Parathyroid adenoma (tissue), 2 donors: Measurements from ENCODE around the gene HECW1.
A peak's percentile ranks its signal among the peaks of the same experiment; 100 is the strongest.

ENCODE experiments used
- H2AFZ ChIP-seq: fragments of 300-600 bp; sonication (generic); one replicate; pipeline ENCODE4 v1.7.0; 2017; ENCODE audit warnings: antibody characterized with exemption, mild to moderate bottlenecking
- H3K27ac ChIP-seq: fragments of 300-600 bp; sonication (generic); one replicate; pipeline ENCODE4 v1.7.0; 2017
- H3K27me3 ChIP-seq: fragments of 300-600 bp; sonication (generic); one replicate; pipeline ENCODE4 v1.7.0; 2017; ENCODE audit warnings: low read length; ENCODE audit not compliant: control insufficient read depth, insufficient read depth
- H3K36me3 ChIP-seq: fragments of 300-600 bp; sonication (generic); one replicate; pipeline ENCODE4 v1.7.0; 2017; ENCODE audit warnings: low read length; ENCODE audit not compliant: control insufficient read depth, insufficient read depth
- H3K4me1 ChIP-seq: fragments of 300-600 bp; sonication (generic); one replicate; pipeline ENCODE4 v1.7.0; 2017; ENCODE audit warnings: control low read depth
- H3K4me2 ChIP-seq: fragments of 300-600 bp; sonication (generic); one replicate; pipeline ENCODE4 v1.7.0; 2017; ENCODE audit warnings: low read length
- H3K4me3 ChIP-seq: fragments of 300-600 bp; sonication (generic); one replicate; pipeline ENCODE4 v1.7.0; 2017; ENCODE audit warnings: low read depth, low read length
- H3K79me2 ChIP-seq: fragments of 300-600 bp; sonication (generic); one replicate; pipeline ENCODE4 v1.7.0; 2017; ENCODE audit warnings: control low read depth
- H3K9ac ChIP-seq: fragments of 300-600 bp; sonication (generic); one replicate; pipeline ENCODE4 v1.7.0; 2017; ENCODE audit warnings: mild to moderate bottlenecking
- H3K9me3 ChIP-seq: fragments of 300-600 bp; sonication (generic); one replicate; pipeline ENCODE4 v1.7.0; 2017; ENCODE audit warnings: low read length; ENCODE audit not compliant: control insufficient read depth
- CTCF ChIP-seq: fragments of 300-600 bp; sonication (generic); IDR thresholded peaks from one replicate; pipeline ENCODE4 v1.7.0; 2017; ENCODE audit warnings: antibody characterized with exemption, mild to moderate bottlenecking
- donor health status: primary hyperparathyroidism.

Gene HECW1

DNA sequence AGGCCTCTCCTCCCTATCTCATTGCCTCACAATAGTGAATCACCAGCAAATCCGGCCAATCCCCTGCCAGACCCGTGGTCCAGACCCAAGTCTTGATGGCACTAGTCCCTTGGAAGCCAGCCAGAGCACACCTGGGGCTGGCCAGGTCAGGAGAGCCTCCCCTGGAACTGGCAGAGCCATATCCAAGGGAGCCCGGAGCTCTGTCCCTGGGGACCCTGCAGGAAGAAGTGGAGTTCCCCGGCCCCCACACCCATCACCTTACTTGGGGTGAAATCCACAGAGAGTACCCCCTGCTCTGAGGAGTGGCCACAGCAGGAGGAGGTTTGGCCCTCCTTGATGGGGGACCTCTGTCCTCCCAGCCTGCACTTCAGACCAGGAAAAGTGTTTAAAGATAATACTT is 122.5 kb downstream of the HECW1 start:
- H3K4me2 ChIP-seq: no peak overlapping the region
- H2AFZ ChIP-seq: no peak overlapping the region
- H3K4me1 ChIP-seq: no peaks in the 10 kb centered on the region
- no peaks in the 10 kb centered on the region for H3K9me3 ChIP-seq
- no peaks in the 10 kb centered on the region for H3K36me3 ChIP-seq
- H3K4me3 ChIP-seq: no peak overlapping the region
- H3K79me2 ChIP-seq: no peaks in the 10 kb centered on the region
- no peaks in the 10 kb centered on the region for H3K27me3 ChIP-seq
- no peak overlapping the region for H3K9ac ChIP-seq
- TF ChIP-seq CTCF: no peak
- no peak overlapping the region for H3K27ac ChIP-seq

DNA sequence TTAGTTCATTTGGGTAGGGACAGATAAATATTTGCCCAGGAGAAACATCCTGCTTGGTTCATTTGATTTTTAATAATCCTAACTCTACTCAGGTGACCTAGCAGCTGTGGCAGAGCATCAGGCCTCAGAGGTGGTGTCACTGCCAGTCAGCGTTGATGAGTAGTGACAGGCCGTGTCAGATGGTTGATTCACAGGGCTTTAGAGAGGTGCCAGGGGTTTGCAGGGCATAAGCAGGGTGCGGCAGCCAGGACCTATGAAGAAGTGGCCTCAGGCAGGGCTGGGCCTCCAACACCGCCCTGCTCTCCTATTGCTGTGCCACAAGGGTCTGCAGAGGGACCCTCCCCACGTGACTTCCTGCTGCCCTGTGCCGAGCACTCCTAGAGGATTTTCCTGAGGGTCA is 128.1 kb downstream of the HECW1 start:
- no peaks in the 10 kb centered on the region for H3K79me2 ChIP-seq
- H3K4me3 ChIP-seq: no peak overlapping the region

GRCh38 chr7:43242628-43243255 is 130.3 kb downstream of the HECW1 start:
- Histone ChIP-seq H3K4me1 (peaks cover 12% of the 10 kb centered on the region), H3K9me3 (no peaks in the 10 kb centered on the region), H2AFZ (peak overlapping the region; percentile 71), H3K79me2 (no peaks in the 10 kb centered on the region), H3K27ac (peak overlapping the region; percentile 21), H3K27me3 (no peaks in the 10 kb centered on the region), H3K36me3 (no peaks in the 10 kb centered on the region), H3K4me3 (no peak overlapping the region), H3K4me2 (no peak overlapping the region), H3K9ac (no peak overlapping the region)
- TF ChIP-seq CTCF: no peak

More for the DNA sequence above, 128.1 kb downstream of the HECW1 start:
- H3K27me3 ChIP-seq: no peaks in the 10 kb centered on the region
- H3K27ac ChIP-seq: no peak overlapping the region
- H3K4me1 ChIP-seq: peaks cover 12% of the 10 kb centered on the region
- no peaks in the 10 kb centered on the region for H3K9me3 ChIP-seq
- no peak overlapping the region for H3K4me2 ChIP-seq
- no peaks in the 10 kb centered on the region for H3K36me3 ChIP-seq
- TF ChIP-seq CTCF: no peak
- H2AFZ ChIP-seq: no peak overlapping the region
- H3K9ac ChIP-seq: no peak overlapping the region

DNA sequence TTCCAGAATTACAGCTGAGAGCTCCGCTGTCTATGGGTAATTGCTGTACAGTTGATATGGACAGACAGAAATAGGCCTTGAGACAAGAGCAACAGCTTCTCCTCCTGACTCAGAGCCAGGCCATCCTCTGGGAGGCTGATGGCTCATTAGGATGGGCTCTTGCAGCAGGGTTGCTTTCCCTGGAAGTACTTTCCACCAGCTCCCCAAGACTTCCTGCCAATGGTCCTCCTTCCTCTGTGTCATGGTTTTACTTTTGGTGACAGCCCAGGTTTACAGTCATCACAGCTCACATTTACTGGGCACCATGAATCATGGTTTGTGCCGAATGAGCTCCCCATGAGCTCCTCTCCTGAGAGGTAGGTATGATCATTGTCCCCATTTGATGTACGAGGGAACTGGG is 131.8 kb downstream of the HECW1 start:
- no peak overlapping the region for H3K4me2 ChIP-seq
- no peaks in the 10 kb centered on the region for H3K9me3 ChIP-seq
- H2AFZ ChIP-seq: no peak overlapping the region
- no peak overlapping the region for H3K9ac ChIP-seq
- peaks cover 12% of the 10 kb centered on the region for H3K4me1 ChIP-seq
- no peaks in the 10 kb centered on the region for H3K36me3 ChIP-seq
- H3K27ac ChIP-seq: no peak overlapping the region
- no peaks in the 10 kb centered on the region for H3K79me2 ChIP-seq
- no peak for TF ChIP-seq CTCF
- H3K4me3 ChIP-seq: no peak overlapping the region
- no peaks in the 10 kb centered on the region for H3K27me3 ChIP-seq

GRCh38 chr7:43244784-43245183 is 132.3 kb downstream of the HECW1 start:
- no peak overlapping the region for H3K4me3 ChIP-seq
- H3K4me2 ChIP-seq: no peak overlapping the region
- no peak overlapping the region for H3K9ac ChIP-seq
- H2AFZ ChIP-seq: no peak overlapping the region
- no peaks in the 10 kb centered on the region for H3K79me2 ChIP-seq
- no peaks in the 10 kb centered on the region for H3K9me3 ChIP-seq
- no peaks in the 10 kb centered on the region for H3K36me3 ChIP-seq
- no peak overlapping the region for H3K27ac ChIP-seq
- H3K27me3 ChIP-seq: no peaks in the 10 kb centered on the region
- TF ChIP-seq CTCF: no peak
- peaks cover 12% of the 10 kb centered on the region for H3K4me1 ChIP-seq
